Activated CD8-positive, alpha-beta memory T cell treated with anti-CD3 and anti-CD28 coated beads for 36 hours (primary cell): ENCODE measurements around the gene ZBTB6. TPM values are rescaled to one million over a fixed set of nuclear protein-coding genes. Genes with fewer than 3 reads are reported as not detected.

Experiments used
- CTCF ChIA-PET: fragments of 350-600 bp; sonication (Branson Sonifier 250); formaldehyde crosslinking; loops from one replicate; lab custom pipeline; 2021; ENCODE audit warnings: antibody characterized with exemption; lab: Charles Lee
- POLR2A ChIA-PET: fragments of 350-600 bp; sonication (Branson Sonifier 250); formaldehyde crosslinking; loops from one replicate; lab custom pipeline; 2021; ENCODE audit warnings: antibody characterized with exemption; lab: Charles Lee
- total RNA-seq, 2 experiments: library from RNA; stranded (reverse); gene quantifications; one replicate each; pipeline ENCODE4 v1.2.3, GENCODE V29; 2021

ZBTB6 gene, protein sequence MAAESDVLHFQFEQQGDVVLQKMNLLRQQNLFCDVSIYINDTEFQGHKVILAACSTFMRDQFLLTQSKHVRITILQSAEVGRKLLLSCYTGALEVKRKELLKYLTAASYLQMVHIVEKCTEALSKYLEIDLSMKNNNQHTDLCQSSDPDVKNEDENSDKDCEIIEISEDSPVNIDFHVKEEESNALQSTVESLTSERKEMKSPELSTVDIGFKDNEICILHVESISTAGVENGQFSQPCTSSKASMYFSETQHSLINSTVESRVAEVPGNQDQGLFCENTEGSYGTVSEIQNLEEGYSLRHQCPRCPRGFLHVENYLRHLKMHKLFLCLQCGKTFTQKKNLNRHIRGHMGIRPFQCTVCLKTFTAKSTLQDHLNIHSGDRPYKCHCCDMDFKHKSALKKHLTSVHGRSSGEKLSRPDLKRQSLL
- total RNA-seq = 10 to 100 TPM in 1 of 2 experiments, 1 to 10 TPM in 1; 9.7 to 10.5 TPM

DNA sequence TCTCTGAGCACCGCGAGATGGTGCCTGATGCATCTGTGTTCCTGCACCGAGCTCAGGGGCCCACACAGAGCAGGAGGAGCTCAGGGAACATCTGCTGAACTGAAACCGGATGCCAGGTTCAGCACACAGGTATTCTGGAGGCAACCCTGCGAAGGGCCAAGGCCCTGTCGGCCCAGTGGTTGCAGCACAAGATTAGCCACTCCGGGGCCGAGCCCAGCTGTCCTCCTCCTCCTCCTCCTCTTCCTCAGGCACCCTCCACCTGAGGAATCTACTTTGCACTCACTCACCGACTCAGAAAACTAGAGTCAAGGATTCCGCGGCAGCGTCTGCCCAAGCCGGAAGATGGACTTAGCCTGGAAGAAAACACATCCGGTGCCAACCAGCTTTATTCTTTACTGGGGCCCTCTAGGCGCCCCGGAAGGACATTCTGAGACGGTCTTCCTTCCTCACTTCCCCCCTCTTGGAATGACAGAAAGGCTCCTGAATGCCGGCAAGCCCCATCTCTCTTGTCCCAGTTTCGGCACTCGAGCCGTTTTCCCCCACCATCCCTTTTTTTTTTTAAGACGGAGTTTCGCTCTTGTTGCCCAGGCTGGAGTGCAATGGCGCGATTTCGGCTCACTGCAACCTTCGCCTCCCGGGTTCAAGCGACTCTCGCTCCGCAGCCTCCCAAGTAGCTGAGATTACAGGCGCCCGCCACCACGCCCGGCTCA, at the start of gene ZBTB6:
Gene ZBTB6 (minus strand): TSS at position 360 of the 710 bp plus-strand sequence. CDS start 1,251 bp downstream, outside the sequence.
- POLR2A ChIA-PET = interaction anchor here (0.6 to 2.1 kb wide), 7 partner anchors 9 to 76 kb away, joined by 3 to 15 read pairs (median 3); partner anchors contain the start of genes RABGAP1, RC3H2 and ZBTB26
- CTCF ChIA-PET = interaction anchor here (0.7 to 3.1 kb wide), 5 partner anchors 11 to 85 kb away, joined by 3 to 17 read pairs (median 4); partner anchors contain the start of genes PDCL and ZBTB26

DNA sequence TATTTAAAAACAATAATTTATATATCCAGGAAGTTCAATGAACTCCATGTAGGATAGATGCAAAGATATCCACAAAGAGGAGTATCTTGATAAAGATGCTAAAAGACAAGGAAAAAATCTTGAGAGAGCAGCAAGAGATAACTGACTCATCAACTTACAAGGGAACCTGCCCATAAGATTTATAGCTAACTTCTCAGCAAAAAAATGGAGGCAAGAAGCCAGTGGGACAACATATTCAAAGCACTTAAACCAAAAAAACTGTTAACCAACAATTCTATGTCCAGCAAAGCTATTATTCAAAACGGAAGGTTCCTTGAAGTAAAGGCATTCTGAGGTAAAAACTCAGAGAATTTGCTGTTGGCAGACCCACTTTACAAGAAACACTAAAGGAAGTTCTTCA, 48.0 kb upstream of the ZBTB6 start:
- CTCF ChIA-PET = no interaction called here
- POLR2A ChIA-PET = no interaction called here

DNA sequence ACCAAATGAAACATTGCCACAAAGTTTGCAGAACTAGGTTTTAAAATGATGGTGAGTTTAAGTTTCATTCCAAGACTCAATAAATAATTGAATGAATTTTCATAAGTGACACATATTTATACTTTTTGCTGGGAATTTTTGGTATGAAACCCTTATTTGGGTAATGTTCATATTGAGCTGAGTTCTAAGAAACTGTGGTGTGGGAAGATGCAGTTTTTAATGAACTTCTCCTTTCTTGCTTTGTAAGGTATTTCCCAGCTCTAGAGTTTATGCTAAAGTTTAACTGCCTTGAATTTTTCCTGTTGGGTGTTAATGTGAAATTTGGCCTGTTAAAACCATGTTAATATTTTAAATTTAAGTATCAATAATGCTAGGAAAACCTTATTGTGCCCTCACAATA, 42.8 kb upstream of the ZBTB6 start:
- POLR2A ChIA-PET = no interaction called here
- CTCF ChIA-PET = interaction anchor here (1.0 kb wide), 1 partner anchor 16 kb away, joined by 3 read pairs; no protein-coding TSS in a partner anchor

DNA sequence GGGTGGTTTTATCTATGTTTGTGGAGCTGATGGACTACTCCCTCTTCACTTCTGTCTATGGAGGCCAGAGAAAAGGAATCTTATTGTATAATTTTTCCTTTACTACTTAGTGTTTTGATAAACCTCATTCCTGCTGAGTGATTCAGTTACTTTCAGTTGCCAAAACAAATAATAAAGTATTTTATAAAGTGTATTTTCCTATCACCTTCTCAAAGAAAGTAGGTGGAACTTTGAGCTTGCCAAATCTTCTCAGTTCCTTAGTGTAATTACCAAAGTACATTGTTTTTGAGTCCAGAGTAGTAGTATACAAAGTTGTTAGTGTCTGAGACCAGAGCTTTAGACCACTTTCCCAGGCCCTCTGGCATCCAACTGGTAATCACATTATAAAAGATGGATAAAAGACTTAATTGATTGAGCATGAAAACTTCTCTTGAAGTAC, 41.1 kb upstream of the ZBTB6 start:
- POLR2A ChIA-PET = interaction anchor here (0.5 kb wide), 1 partner anchor 34 kb away, joined by 3 read pairs; no protein-coding TSS in a partner anchor
- CTCF ChIA-PET = no interaction called here

DNA sequence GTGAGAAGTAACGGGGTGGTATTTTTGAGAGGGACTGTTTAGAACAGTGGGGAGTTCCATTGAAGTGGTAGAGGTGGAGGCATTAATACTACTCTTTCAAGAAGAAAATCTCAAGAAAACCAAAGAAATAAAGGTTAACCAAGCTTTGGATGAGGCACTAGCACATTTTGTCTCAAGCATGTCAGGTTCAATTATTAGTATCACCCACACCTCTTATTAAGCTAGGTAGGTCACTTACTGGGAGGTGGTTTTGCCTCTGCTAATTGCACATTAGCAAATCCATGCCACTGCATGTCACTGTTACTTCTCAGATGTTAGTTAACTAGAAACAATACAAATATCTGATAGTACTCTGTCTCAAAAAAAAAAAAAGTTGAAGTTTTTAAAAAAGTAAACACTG, 37.9 kb upstream of the ZBTB6 start:
- CTCF ChIA-PET = no interaction called here

DNA sequence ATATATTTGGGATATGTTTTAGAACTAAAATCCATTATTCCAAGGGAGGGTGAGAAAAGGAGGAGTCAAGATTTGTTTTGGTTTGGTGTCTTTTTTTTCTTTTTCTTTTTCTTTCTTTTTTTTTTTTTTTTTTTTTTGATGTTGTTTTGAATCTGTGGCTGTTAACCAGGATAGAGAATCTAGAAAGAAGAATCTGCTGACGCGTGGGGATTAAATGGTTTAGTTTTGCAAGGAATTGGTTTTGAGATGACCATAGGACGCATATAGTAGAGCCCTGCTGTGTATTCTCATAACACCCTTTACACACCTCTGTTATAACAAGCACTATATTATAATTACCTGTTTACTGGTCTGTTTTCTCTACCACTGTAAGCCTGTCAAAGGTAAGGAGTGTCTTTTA, 37.1 kb upstream of the ZBTB6 start:
- ChIA-PET CTCF (no interaction called here), POLR2A (no interaction called here)

More for the DNA sequence above, 37.9 kb upstream of the ZBTB6 start:
- POLR2A ChIA-PET = interaction anchor here (0.5 kb wide), 1 partner anchor 38 kb away, joined by 3 read pairs; no protein-coding TSS in a partner anchor

DNA sequence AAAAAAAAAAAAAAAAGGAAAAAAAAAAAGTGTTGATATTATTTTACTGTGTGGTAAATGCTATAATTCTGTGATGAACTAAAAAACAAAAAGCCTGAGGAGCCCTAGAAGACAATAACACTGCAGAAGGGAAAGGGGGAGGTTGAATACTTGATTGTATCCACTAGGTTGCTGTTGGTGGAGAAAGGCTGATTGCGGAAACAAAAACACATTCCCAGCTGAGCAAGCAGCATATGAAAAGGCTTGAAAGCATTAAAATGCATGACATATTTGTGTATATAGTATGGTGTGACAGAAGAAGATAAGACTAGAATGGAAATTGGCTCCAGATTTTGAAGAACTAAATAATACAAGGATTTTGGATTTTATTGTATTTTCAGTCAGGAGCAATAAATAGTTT, 36.6 kb upstream of the ZBTB6 start:
- POLR2A ChIA-PET = no interaction called here
- CTCF ChIA-PET = no interaction called here

DNA sequence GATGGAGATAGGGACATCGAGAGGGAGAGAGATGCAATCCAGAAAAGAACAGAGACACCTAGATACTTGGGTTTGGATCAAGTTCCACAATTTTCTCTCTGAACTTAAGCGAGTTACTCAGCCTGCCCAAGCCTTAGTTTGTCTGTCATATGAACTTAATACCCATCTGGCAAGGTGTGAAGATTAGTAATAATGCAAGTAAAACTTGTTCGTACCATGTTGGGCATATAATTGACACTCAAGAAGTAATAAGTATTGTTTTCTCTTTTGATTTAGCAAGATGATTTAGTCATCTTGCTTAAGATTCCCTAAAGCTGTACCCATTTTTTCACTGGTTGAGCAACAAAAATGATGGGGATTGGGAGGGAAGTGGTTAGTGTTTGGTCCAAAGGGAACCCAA, 35.2 kb upstream of the ZBTB6 start:
- POLR2A ChIA-PET = no interaction called here
- CTCF ChIA-PET = no interaction called here

DNA sequence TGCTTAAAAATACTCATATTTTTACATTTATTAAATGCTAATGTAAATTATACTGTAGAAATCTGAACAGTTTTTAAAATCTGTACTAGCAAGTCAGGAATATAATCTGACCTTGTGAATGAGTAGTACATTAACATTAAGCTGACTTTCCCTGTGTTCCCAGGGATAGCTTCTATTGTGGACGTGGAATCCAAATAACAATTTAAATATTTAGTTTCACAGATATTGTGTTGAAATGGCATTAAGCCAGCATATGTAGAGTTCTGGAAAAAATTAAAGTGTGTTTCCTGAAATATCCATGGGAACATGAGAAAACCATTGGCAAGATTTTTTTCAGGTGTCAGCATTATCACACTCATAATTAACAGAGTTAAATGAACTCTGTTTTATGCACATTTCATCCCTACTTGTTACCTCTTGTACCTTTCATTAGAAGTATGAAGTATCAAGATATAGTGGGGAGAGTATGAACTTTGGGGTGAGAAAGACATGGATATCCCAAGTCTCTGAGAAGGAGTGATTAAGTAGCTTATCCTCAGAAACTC, 33.4 kb upstream of the ZBTB6 start:
- ChIA-PET POLR2A (no interaction called here), CTCF (no interaction called here)

DNA sequence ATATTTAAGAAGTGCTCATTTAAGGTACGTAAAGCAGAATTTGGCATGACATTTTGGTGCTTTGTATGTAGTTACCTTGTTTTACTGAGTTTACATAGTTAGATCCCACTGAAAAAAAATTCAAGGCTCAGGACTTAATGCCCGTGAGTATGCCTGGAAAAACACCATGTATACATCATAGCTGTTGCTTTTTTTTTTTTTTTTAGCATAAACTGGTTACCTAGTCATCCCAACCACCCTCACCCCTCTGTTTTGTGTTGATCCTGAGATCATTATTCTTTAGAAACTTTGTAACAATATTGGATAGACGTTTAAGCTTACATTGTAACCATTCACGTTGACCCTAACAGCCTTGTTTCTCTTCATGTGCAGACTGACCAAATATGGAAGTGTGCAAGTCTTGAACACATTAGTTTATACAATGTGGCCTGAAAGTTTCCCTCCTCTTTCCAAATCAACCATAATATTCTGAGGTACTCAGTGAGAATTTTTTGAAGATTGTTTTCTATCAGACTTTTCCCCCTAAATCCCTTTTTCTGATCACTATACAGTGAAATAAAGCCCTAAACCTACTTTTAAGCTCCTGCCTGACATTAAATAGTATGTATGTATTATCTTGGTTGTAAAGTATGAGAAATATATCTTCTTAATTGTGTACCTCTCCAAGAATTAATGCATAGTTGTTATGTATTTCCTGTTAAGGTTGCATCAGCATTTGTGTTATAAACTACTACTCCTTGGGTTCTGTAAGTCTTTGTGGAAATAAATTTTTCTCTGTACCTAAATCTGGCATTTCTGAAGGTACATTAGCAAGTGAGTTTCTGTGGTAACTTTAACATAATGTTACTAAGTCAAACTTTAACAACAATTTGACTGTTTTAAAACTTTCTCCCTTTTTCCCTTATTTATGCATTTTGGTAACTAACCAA, 32.1 kb upstream of the ZBTB6 start:
- ChIA-PET CTCF (no interaction called here), POLR2A (no interaction called here)

DNA sequence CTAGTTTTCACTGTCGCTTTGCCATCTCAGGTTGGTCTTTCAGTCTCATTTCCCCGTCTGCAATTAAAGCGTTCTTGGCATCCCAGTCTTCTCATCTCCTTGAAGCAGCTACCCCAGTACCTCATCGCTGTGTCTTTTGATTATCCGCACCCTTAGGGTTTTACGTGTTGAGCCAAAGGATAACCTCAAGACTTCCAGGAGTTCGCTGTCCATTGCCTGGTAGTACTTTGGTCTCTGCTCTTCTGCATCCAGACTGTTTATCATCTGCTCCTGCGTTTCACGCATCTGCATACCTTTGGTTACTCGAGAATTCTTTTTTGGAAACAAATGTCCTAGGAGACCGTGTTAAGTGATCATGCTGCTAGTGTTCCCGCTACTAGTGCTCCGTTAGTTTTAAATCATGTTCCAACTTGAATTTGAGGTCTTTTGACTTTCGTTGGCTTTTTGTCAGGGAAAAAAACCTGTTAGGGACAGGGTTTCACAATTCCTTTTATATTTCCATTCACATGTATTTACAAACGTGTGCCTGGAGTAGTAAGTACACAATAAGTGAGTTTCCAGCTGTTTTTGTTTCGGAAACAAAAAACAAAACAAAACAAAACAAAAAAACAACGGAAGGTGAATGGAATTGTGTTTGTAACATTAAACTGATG, 28.6 kb upstream of the ZBTB6 start:
- POLR2A ChIA-PET = interaction anchor here (0.6 to 3.0 kb wide), 6 partner anchors 10 to 326 kb away, joined by 3 to 23 read pairs (median 7); partner anchors contain the start of genes RC3H2, ZBTB26 and ZBTB6
- CTCF ChIA-PET = interaction anchor here (1.9 kb wide), 1 partner anchor 10 kb away, joined by 9 read pairs; the partner anchor contains the start of gene ZBTB26

DNA sequence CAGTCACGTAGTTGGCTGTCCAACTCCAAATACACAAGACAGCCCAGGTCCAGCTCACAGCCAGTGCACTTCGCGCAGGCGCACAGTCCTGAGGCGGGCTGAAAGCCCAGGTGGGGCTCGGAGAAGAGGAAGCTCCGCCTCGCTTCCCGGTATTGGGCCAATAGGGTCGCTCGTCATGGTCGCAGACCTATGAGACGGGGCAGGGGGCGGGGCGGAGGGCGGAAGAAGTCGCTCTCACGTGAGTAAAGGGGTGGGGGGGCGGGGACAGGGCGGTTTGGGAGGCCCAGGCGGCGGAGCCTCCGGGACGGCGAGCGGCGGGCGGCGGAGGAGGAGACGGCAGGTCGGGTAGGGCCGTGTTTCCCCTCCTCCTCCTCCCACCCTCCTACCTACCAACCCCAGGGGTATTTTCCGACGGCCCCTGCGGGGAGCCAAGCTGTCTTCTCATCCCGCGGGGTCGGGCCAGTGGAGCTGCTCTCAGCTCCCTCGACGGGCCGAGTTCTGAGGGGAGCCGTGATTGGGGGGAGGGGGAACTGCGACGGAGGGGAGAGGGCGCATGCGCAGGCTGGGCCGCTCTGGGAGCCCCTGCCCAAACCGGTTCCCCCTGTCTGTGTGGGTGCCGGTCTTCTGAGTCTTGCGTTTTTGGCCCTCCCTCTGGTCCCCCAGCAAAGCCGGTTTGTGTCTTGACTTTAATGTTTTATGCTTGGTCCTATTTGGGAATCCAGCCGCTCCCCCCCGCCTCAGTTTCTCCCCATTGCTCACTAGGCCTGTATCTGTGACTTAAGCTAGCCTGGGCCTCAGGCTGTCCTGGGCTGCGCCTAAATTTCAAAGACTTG, 27.8 kb upstream of the ZBTB6 start, which contains the start of gene RABGAP1:
Gene RABGAP1 (plus strand): TSS at position 272 of the 833 bp plus-strand sequence. CDS start 16,040 bp downstream, outside the sequence.
- CTCF ChIA-PET = interaction anchor here (1.0 to 1.9 kb wide), 3 partner anchors 9 to 17 kb away, joined by 3 to 9 read pairs (median 4); partner anchors contain the start of gene ZBTB26

DNA sequence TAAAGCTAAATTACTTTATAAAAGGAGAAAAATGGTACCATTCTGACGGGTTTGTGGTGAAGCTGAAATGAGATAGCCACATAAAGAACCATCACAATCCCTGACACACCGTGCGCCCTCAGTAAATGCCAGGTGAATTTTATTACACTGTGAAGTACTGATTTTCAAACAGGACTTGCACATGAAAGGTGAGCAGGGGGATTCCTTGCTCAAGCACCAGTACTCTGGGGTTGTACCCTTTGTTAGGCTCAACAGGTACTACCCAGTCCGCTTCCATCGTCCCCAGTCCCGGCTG, 27.3 kb upstream of the ZBTB6 start:
- POLR2A ChIA-PET = interaction anchor here (0.5 to 3.0 kb wide), 6 partner anchors 9 to 699 kb away, joined by 3 to 23 read pairs (median 7); partner anchors contain the start of genes PDCL, RC3H2, ZBTB26 and ZBTB6
- CTCF ChIA-PET = interaction anchor here (1.0 to 1.9 kb wide), 3 partner anchors 9 to 16 kb away, joined by 3 to 9 read pairs (median 4); partner anchors contain the start of gene ZBTB26

More for the DNA sequence above, 27.8 kb upstream of the ZBTB6 start, which contains the start of gene RABGAP1:
- POLR2A ChIA-PET = interaction anchor here (0.5 to 3.0 kb wide), 9 partner anchors 10 to 698 kb away, joined by 3 to 23 read pairs (median 5); partner anchors contain the start of genes PDCL, RC3H2, ZBTB26 and ZBTB6

DNA sequence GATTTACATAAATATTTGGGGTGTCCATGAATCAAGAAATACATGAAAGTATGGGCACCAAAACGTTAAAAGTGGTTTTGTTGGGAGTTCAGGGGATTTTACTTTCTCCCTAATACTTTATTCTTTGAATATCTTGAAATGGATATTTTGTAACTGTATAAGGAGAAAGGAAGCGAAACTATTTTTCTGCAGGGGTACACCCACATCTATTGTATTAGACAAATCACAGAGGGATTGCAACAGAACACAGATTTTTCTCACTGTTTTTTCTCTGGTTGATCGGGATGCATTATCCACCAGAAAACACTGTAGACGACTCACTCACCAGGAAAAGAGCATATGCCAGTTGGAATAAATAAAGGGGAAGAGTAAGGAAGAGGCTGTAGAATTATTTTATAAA, 26.5 kb upstream of the ZBTB6 start:
- CTCF ChIA-PET = interaction anchor here (1.1 to 1.2 kb wide), 2 partner anchors 16 to 130 kb away, joined by 3 read pairs; no protein-coding TSS in a partner anchor
- POLR2A ChIA-PET = interaction anchor here (1.0 to 3.0 kb wide), 3 partner anchors 8 to 111 kb away, joined by 3 to 23 read pairs (median 12); partner anchors contain the start of genes PDCL, ZBTB26 and ZBTB6

DNA sequence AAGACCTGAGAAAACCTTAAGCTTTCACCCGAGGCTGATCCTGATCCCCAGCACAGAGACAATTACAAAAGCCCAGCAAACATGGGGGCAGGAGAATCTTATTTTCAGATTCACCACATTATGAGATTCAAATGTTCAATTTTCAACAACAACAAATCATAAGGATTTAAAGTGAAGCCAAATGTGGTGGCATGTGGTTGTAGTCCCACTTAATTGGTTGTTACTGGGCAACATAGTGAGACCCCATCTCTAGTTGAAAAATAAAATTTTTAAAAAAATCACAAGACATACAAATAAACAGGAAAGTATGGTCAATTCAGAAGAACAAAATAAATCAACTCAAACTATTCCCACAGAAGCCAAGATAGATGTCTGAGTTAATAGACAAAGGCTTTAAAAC, 23.8 kb upstream of the ZBTB6 start:
- ChIA-PET POLR2A (no interaction called here), CTCF (no interaction called here)

DNA sequence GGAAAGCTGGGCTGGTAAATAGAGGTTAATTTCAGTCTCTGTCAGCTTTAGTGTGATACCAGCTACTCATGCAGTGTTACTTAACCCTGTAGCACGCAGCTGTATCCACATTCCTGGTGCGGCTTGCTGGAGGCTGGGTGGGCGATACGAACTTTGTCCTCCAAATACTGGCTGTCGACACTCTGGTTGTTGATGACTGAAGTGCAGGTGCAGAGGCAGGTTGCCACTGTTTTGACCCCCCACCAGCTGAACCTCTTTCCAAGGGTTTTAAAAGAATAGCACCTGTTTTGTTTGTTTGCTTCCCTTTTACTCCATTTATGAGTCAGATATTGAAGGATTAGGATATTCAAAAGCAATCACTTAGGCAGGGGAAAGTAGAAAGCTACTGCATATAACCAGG, 23.3 kb upstream of the ZBTB6 start:
- ChIA-PET POLR2A (no interaction called here), CTCF (no interaction called here)
